Erythroblast (primary cell): Measurements from ENCODE around the gene UBE2S.

Experiments used
- GATA1 ChIP-seq: IDR thresholded peaks from 2 replicates; pipeline ENCODE4 v1.6.1; 2011; ENCODE audit warnings: low read depth, mild to moderate bottlenecking, control low read depth, low read length, moderate library complexity
- POLR2A ChIP-seq: IDR thresholded peaks from 2 replicates; pipeline ENCODE4 v1.6.1; 2011; ENCODE audit warnings: mild to moderate bottlenecking, low read length

- TF ChIP-seq POLR2A (peak; percentile 5), GATA1 (no peak)
Observed at GRCh38 chr19:55449469-55449868, 41.9 kb upstream of the UBE2S start.
